Measurements from ENCODE around the gene KRT83. TPM values are rescaled to one million over a fixed set of nuclear protein-coding genes. Genes with fewer than 3 reads are reported as not detected.

Gene KRT83
- total RNA-seq, 1 experiment from 2014 or later, result not detected

- peaks cover 17% of the 10 kb centered on the region for H3K27me3 Mint-ChIP-seq (ENCODE audit: low read depth)
- H3K27me3 ChIP-seq (ENCODE audit: insufficient read depth, low read length), result no peaks in the 10 kb centered on the region
Measured at GRCh38 chr12:52367876-52368275, 46.7 kb upstream of the KRT83 start.

More at GRCh38 chr12:52367876-52368275, 46.7 kb upstream of the KRT83 start:
- Histone ChIP-seq H3T11ph (ENCODE audit: low read length) (no peak overlapping the region), H3K4me1 (ENCODE audit: insufficient read depth, low read length) (no peaks in the 10 kb centered on the region), H4K5ac (ENCODE audit: insufficient read length, low read depth, low read length) (no peak overlapping the region), H2AFZ (ENCODE audit: low read length) (no peak overlapping the region), H2AK5ac (ENCODE audit: insufficient read length, low read length) (no peak overlapping the region), H3K14ac (ENCODE audit: insufficient read depth, low read length) (no peak overlapping the region), H4K91ac (ENCODE audit: insufficient read length, low read depth, low read length) (no peak overlapping the region), H2BK5ac (ENCODE audit: insufficient read length, low read length) (no peak overlapping the region), H2BK12ac (ENCODE audit: insufficient read length, low read depth, low read length) (no peak overlapping the region), H3K23ac (ENCODE audit: insufficient read length, low read depth, low read length) (no peak overlapping the region), H3K9me3 (ENCODE audit: control insufficient read depth, low read depth, low read length) (no peaks in the 10 kb centered on the region), H2BK15ac (ENCODE audit: low read depth, low read length) (no peak overlapping the region), H3K56ac (ENCODE audit: insufficient read length, low read depth, low read length) (no peak overlapping the region), H3K27ac (ENCODE audit: insufficient read length, low read depth, low read length) (no peak overlapping the region), H4K8ac (replicated peaks; ENCODE audit: insufficient read length, low read depth, low read length) (no peak overlapping the region), H3K79me2 (ENCODE audit: insufficient read depth, low read length) (no peaks in the 10 kb centered on the region), H3K23me2 (ENCODE audit: insufficient read length, low read depth, low read length, poor library complexity, severe bottlenecking) (no peaks in the 10 kb centered on the region), H3K79me1 (ENCODE audit: insufficient read depth, low read depth, low read length, poor library complexity, severe bottlenecking) (no peaks in the 10 kb centered on the region), H4K20me1 (ENCODE audit: control insufficient read depth, insufficient read depth, insufficient read length) (no peaks in the 10 kb centered on the region), H3K18ac (ENCODE audit: insufficient read length, low read depth, low read length) (no peak overlapping the region), H3K9ac (ENCODE audit: extremely low read depth, insufficient read length, low read length) (no peak overlapping the region), H2BK120ac (ENCODE audit: low read depth, low read length, poor library complexity, severe bottlenecking) (no peak overlapping the region), H3K4me2 (ENCODE audit: insufficient read depth, insufficient read length, low read length) (no peak overlapping the region), H2BK20ac (ENCODE audit: low read depth, low read length, poor library complexity, severe bottlenecking) (no peak overlapping the region), H3K4ac (ENCODE audit: low read depth, low read length) (no peak overlapping the region)
- peaks cover 0 to 11% of the 10 kb centered on the region in 2 experiments; a peak in 2 of 4 replicates for H3K4me1 Mint-ChIP-seq
- H3K4me3 Mint-ChIP-seq, result no peak overlapping the region
- H3K36me3 Mint-ChIP-seq (ENCODE audit: insufficient read depth in 1 of 3, low read depth in 3 of 3), result no peaks in the 10 kb centered on the region
- H3K9me3 Mint-ChIP-seq, result no peaks in the 10 kb centered on the region
- TF ChIP-seq, protein P1, sequence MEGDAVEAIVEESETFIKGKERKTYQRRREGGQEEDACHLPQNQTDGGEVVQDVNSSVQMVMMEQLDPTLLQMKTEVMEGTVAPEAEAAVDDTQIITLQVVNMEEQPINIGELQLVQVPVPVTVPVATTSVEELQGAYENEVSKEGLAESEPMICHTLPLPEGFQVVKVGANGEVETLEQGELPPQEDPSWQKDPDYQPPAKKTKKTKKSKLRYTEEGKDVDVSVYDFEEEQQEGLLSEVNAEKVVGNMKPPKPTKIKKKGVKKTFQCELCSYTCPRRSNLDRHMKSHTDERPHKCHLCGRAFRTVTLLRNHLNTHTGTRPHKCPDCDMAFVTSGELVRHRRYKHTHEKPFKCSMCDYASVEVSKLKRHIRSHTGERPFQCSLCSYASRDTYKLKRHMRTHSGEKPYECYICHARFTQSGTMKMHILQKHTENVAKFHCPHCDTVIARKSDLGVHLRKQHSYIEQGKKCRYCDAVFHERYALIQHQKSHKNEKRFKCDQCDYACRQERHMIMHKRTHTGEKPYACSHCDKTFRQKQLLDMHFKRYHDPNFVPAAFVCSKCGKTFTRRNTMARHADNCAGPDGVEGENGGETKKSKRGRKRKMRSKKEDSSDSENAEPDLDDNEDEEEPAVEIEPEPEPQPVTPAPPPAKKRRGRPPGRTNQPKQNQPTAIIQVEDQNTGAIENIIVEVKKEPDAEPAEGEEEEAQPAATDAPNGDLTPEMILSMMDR (conservative IDR thresholded peaks at IDR 0.05), result no peak
- no CpG with 5 or more reads among the region's 6 CpGs for WGBS (ENCODE audit: extremely low coverage, insufficient read length, low lambda C conversion rate)
- no peak overlapping the region for H3K27ac Mint-ChIP-seq
- DNase-seq, result no peak
